WTC11 (cell line): Measurements from ENCODE around the gene ILKAP. TPM values are rescaled to one million over a fixed set of nuclear protein-coding genes. Genes with fewer than 3 reads are reported as not detected.

Experiments used
- ATAC-seq: fragments of 200-7000 bp; cut with Tn5 transposase; 2 replicates; pipeline ENCODE4 v1.10.0; 2021; ENCODE audit warnings: mild to moderate bottlenecking, moderate library complexity
- CTCF ChIA-PET: fragments of 300-600 bp; sonication (Branson Sonifier 250); formaldehyde crosslinking; loops from one replicate; lab custom pipeline; 2021; ENCODE audit warnings: antibody characterized with exemption; lab: Charles Lee
- POLR2A ChIA-PET: fragments of 350-600 bp; sonication (Branson Sonifier 250); formaldehyde crosslinking; loops from one replicate; lab custom pipeline; 2021; ENCODE audit warnings: antibody characterized with exemption; lab: Charles Lee
- DNase-seq: peaks from one replicate; pipeline ENCODE4 v3.0.0; 2021; ENCODE audit warnings: low spot score
- H3K27ac Mint-ChIP-seq: 2 replicates; pipeline ENCODE4 v1.8.0; 2021; ENCODE audit warnings: mixed read lengths
- H3K27me3 Mint-ChIP-seq: 2 replicates; pipeline ENCODE4 v1.8.0; 2021; ENCODE audit warnings: low read depth, mild to moderate bottlenecking, moderate library complexity, mixed read lengths
- H3K36me3 Mint-ChIP-seq: 2 replicates; pipeline ENCODE4 v1.8.0; 2021; ENCODE audit warnings: mixed read lengths
- H3K4me1 Mint-ChIP-seq: 2 replicates; pipeline ENCODE4 v1.8.0; 2022; ENCODE audit warnings: mixed read lengths
- H3K4me3 Mint-ChIP-seq: 2 replicates; pipeline ENCODE4 v1.8.0; 2021; ENCODE audit warnings: mild to moderate bottlenecking, moderate library complexity, mixed read lengths
- H3K9me3 Mint-ChIP-seq: 2 replicates; pipeline ENCODE4 v1.8.0; 2021; ENCODE audit warnings: mixed read lengths
- CBFB ChIP-seq: sonication (generic); formaldehyde crosslinking; IDR thresholded peaks from 2 replicates; pipeline ENCODE4 v1.8.1; 2022; ENCODE audit warnings: mild to moderate bottlenecking, low read depth, missing genetic modification reagents
- ELF4 ChIP-seq: sonication (generic); formaldehyde crosslinking; IDR thresholded peaks from 2 replicates; pipeline ENCODE4 v1.8.1; 2022; ENCODE audit warnings: low read depth, mild to moderate bottlenecking, moderate library complexity, missing genetic modification reagents
- EMX1 ChIP-seq: fragments of 250-450 bp; sonication (Bioruptor Pico); IDR thresholded peaks from 2 replicates; pipeline ENCODE4 v1.8.0; 2021; ENCODE audit warnings: mild to moderate bottlenecking
- HMGA2 ChIP-seq: fragments of 250-450 bp; sonication (Bioruptor Pico); IDR thresholded peaks from 2 replicates; pipeline ENCODE4 v1.4.0; 2021; ENCODE audit warnings: mild to moderate bottlenecking, moderate library complexity
- IRF2 ChIP-seq: sonication (generic); formaldehyde crosslinking; IDR thresholded peaks from 2 replicates; pipeline ENCODE4 v1.8.0; 2022; ENCODE audit warnings: low read depth, missing genetic modification reagents, borderline replicate concordance
- KAT7 ChIP-seq: sonication (generic); formaldehyde crosslinking; IDR thresholded peaks from 2 replicates; pipeline ENCODE4 v1.8.1; 2023; ENCODE audit warnings: missing genetic modification reagents, mild to moderate bottlenecking, borderline replicate concordance
- MXD4 ChIP-seq: fragments of 250-450 bp; sonication (Bioruptor Pico); IDR thresholded peaks from 2 replicates; pipeline ENCODE4 v1.8.0; 2021; ENCODE audit warnings: mild to moderate bottlenecking, moderate library complexity, borderline replicate concordance
- MYBL2 ChIP-seq: sonication (generic); formaldehyde crosslinking; IDR thresholded peaks from 2 replicates; pipeline ENCODE4 v1.8.1; 2023; ENCODE audit warnings: mild to moderate bottlenecking, moderate library complexity, missing genetic modification reagents
- NFATC4 ChIP-seq: fragments of 250-450 bp; sonication (Bioruptor Pico); IDR thresholded peaks from 2 replicates; pipeline ENCODE4 v1.9.0; 2021; ENCODE audit warnings: mild to moderate bottlenecking
- OVOL2 ChIP-seq: fragments of 250-450 bp; sonication (Bioruptor Pico); IDR thresholded peaks from 2 replicates; pipeline ENCODE4 v1.9.0; 2021; ENCODE audit warnings: mild to moderate bottlenecking, borderline replicate concordance
- SMAD3 ChIP-seq: sonication (generic); formaldehyde crosslinking; IDR thresholded peaks from 2 replicates; pipeline ENCODE4 v1.8.0; 2022; ENCODE audit warnings: missing genetic modification reagents, mild to moderate bottlenecking, borderline replicate concordance
- TCF7 ChIP-seq: sonication (generic); formaldehyde crosslinking; IDR thresholded peaks from 2 replicates; pipeline ENCODE4 v1.8.0; 2022; ENCODE audit warnings: mild to moderate bottlenecking, low read depth, missing genetic modification reagents, moderate library complexity
- TEAD1 ChIP-seq: sonication (generic); formaldehyde crosslinking; IDR thresholded peaks from 2 replicates; pipeline ENCODE4 v1.8.0; 2022; ENCODE audit warnings: mild to moderate bottlenecking, missing genetic modification reagents
- TP53 ChIP-seq: sonication (generic); formaldehyde crosslinking; IDR thresholded peaks from 2 replicates; pipeline ENCODE4 v1.8.1; 2023; ENCODE audit warnings: mild to moderate bottlenecking, missing genetic modification reagents
- ZNF317 ChIP-seq: sonication (generic); formaldehyde crosslinking; IDR thresholded peaks from 2 replicates; pipeline ENCODE4 v1.8.1; 2023; ENCODE audit warnings: low read depth, mild to moderate bottlenecking, moderate library complexity, missing genetic modification reagents, borderline replicate concordance
- total RNA-seq: library from RNA; stranded (reverse); gene quantifications from 3 replicates; pipeline ENCODE4 v1.2.3, GENCODE V29; 2021
- TF ChIP-seq, protein P1 (sequence below): fragments of 250-450 bp; sonication (Bioruptor Pico); IDR thresholded peaks from 2 replicates; pipeline ENCODE4 v1.9.0; 2021; ENCODE audit warnings: mild to moderate bottlenecking
- TF ChIP-seq, protein P2 (sequence below): sonication (generic); formaldehyde crosslinking; IDR thresholded peaks from 2 replicates; pipeline ENCODE4 v1.8.0; 2023; ENCODE audit warnings: missing genetic modification reagents
- TF ChIP-seq, protein P3 (sequence below): sonication (generic); formaldehyde crosslinking; IDR thresholded peaks from 2 replicates; pipeline ENCODE4 v1.8.1; 2022; ENCODE audit warnings: missing genetic modification reagents, borderline replicate concordance
- TF ChIP-seq, protein P4 (sequence below): fragments of 250-450 bp; sonication (Bioruptor Pico); IDR thresholded peaks from 2 replicates; pipeline ENCODE4 v1.9.0; 2021; ENCODE audit warnings: mild to moderate bottlenecking, borderline replicate concordance
- TF ChIP-seq, protein P5 (sequence below): fragments of 250-450 bp; sonication (Bioruptor Pico); conservative IDR thresholded peaks from 2 replicates; pipeline ENCODE4 v1.9.0; 2021; ENCODE audit warnings: mild to moderate bottlenecking

Gene ILKAP
- total RNA-seq, 1 experiment from 2014 or later: 32.7 TPM

DNA sequence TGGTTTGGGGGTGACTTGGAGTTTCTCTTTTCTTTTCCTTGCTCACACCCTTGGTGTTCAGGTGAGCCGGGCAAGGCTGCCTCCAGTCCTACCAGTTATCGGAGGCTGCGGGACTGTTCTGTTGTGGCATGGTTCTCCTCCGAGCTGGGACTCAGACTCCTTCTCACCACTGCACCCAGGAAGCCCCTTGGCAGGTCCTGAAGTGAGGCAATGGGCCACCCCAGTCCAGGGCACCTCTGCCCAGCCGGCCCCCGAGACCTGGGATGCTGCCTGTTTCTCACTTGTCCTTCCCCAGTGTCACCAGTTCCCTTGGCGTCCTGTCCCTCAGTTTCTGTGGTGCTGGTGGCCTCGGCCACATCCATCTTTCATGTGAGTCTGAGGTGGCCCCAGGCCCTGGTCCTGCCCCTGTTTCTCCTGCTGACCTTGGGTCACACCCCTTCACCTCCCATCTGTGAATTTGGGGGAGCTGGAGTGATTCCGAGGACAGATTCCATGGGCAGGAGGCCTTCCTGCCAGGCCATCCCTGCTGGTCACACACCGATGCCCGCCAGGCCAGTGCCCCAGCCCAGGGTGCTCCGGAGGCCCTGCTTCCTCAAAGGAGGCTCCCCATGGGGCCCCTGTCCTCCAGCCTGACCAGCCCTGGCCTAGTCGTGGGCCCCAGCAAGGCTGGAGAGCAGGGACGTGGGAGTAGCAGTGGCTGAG lies 71.6 kb downstream of the ILKAP start:
- H3K36me3 Mint-ChIP-seq: no peaks in the 10 kb centered on the region
- H3K9me3 Mint-ChIP-seq: no peaks in the 10 kb centered on the region
- ChIA-PET CTCF (no interaction called here), POLR2A (no interaction called here)
- no peaks in the 10 kb centered on the region for H3K4me1 Mint-ChIP-seq
- no peak for ATAC-seq
- TF ChIP-seq NFATC4 (CRISPR knock-in tag) (no peak), CBFB (no peak), OVOL2 (no peak), KAT7 (CRISPR knock-in tag) (no peak), MXD4 (CRISPR knock-in tag) (no peak), TP53 (CRISPR knock-in tag) (no peak)
- TF ChIP-seq, protein P1, sequence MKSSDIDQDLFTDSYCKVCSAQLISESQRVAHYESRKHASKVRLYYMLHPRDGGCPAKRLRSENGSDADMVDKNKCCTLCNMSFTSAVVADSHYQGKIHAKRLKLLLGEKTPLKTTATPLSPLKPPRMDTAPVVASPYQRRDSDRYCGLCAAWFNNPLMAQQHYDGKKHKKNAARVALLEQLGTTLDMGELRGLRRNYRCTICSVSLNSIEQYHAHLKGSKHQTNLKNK (CRISPR knock-in tag): no peak
- TF ChIP-seq, protein P2, sequence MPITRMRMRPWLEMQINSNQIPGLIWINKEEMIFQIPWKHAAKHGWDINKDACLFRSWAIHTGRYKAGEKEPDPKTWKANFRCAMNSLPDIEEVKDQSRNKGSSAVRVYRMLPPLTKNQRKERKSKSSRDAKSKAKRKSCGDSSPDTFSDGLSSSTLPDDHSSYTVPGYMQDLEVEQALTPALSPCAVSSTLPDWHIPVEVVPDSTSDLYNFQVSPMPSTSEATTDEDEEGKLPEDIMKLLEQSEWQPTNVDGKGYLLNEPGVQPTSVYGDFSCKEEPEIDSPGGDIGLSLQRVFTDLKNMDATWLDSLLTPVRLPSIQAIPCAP: no peak
- TF ChIP-seq, protein P3, sequence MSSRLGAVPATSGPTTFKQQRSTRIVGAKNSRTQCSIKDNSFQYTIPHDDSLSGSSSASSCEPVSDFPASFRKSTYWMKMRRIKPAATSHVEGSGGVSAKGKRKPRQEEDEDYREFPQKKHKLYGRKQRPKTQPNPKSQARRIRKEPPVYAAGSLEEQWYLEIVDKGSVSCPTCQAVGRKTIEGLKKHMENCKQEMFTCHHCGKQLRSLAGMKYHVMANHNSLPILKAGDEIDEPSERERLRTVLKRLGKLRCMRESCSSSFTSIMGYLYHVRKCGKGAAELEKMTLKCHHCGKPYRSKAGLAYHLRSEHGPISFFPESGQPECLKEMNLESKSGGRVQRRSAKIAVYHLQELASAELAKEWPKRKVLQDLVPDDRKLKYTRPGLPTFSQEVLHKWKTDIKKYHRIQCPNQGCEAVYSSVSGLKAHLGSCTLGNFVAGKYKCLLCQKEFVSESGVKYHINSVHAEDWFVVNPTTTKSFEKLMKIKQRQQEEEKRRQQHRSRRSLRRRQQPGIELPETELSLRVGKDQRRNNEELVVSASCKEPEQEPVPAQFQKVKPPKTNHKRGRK (CRISPR knock-in tag): no peak
- H3K4me3 Mint-ChIP-seq: no peak overlapping the region
- no peak overlapping the region for H3K27ac Mint-ChIP-seq
- no peaks in the 10 kb centered on the region for H3K27me3 Mint-ChIP-seq
- DNase-seq: no peak

DNA sequence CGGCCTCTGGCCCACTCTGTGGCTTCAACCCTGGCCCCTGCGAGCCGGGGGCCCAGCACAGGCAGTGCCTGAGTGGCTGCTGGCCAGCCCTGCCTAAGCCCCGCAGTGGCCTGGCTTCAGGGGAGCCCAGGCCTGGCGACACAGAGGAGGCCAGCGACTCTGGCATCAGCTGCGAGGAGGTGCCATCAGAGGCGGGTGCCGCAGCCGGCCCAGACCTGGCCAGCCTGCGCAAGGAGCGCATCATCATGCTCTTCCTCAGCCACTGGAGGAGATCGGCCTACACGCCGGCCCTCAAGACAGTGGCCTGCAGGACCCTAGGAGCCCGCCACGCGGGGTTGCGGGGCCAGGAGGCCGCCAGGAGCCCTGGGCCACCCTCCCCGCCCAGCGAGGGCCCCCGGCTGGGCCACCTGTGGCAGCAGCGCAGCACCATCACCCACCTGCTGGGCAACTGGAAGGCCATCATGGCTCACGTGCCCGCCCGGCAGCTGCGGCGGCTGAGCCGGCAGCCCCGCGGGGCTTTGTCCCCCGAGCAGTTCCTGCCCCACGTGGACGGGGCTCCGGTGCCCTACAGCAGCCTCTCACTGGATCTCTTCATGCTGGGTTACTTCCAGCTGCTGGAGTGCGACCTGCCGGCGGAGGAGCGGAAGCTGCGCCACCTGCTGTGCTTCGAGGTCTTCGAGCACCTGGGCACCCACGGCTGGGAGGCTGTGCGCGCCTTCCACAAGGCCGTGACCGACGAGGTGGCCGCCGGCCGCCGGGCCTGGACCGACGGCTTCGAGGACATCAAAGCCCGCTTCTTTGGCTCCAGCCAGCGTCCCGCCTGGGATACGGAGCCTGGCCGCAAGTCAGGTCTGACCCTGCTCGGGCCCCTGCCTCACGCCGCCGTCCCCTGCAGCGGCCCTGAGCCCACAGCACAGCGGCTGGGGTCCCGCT lies 72.5 kb downstream of the ILKAP start:
- Mint-ChIP-seq H3K9me3 (no peaks in the 10 kb centered on the region), H3K27me3 (no peaks in the 10 kb centered on the region), H3K36me3 (no peaks in the 10 kb centered on the region), H3K4me1 (no peaks in the 10 kb centered on the region), H3K4me3 (no peak overlapping the region), H3K27ac (no peak overlapping the region)
- CTCF ChIA-PET: no interaction called here
- TF ChIP-seq, protein P4, sequence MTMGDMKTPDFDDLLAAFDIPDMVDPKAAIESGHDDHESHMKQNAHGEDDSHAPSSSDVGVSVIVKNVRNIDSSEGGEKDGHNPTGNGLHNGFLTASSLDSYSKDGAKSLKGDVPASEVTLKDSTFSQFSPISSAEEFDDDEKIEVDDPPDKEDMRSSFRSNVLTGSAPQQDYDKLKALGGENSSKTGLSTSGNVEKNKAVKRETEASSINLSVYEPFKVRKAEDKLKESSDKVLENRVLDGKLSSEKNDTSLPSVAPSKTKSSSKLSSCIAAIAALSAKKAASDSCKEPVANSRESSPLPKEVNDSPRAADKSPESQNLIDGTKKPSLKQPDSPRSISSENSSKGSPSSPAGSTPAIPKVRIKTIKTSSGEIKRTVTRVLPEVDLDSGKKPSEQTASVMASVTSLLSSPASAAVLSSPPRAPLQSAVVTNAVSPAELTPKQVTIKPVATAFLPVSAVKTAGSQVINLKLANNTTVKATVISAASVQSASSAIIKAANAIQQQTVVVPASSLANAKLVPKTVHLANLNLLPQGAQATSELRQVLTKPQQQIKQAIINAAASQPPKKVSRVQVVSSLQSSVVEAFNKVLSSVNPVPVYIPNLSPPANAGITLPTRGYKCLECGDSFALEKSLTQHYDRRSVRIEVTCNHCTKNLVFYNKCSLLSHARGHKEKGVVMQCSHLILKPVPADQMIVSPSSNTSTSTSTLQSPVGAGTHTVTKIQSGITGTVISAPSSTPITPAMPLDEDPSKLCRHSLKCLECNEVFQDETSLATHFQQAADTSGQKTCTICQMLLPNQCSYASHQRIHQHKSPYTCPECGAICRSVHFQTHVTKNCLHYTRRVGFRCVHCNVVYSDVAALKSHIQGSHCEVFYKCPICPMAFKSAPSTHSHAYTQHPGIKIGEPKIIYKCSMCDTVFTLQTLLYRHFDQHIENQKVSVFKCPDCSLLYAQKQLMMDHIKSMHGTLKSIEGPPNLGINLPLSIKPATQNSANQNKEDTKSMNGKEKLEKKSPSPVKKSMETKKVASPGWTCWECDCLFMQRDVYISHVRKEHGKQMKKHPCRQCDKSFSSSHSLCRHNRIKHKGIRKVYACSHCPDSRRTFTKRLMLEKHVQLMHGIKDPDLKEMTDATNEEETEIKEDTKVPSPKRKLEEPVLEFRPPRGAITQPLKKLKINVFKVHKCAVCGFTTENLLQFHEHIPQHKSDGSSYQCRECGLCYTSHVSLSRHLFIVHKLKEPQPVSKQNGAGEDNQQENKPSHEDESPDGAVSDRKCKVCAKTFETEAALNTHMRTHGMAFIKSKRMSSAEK (CRISPR knock-in tag): no peak
- TF ChIP-seq TEAD1 (CRISPR knock-in tag) (no peak), EMX1 (CRISPR knock-in tag) (no peak), ELF4 (CRISPR knock-in tag) (no peak), TCF7 (CRISPR knock-in tag) (no peak), IRF2 (no peak), HMGA2 (CRISPR knock-in tag) (no peak), MYBL2 (CRISPR knock-in tag) (no peak), SMAD3 (no peak), CBFB (no peak), ZNF317 (no peak)
- TF ChIP-seq, protein P5, sequence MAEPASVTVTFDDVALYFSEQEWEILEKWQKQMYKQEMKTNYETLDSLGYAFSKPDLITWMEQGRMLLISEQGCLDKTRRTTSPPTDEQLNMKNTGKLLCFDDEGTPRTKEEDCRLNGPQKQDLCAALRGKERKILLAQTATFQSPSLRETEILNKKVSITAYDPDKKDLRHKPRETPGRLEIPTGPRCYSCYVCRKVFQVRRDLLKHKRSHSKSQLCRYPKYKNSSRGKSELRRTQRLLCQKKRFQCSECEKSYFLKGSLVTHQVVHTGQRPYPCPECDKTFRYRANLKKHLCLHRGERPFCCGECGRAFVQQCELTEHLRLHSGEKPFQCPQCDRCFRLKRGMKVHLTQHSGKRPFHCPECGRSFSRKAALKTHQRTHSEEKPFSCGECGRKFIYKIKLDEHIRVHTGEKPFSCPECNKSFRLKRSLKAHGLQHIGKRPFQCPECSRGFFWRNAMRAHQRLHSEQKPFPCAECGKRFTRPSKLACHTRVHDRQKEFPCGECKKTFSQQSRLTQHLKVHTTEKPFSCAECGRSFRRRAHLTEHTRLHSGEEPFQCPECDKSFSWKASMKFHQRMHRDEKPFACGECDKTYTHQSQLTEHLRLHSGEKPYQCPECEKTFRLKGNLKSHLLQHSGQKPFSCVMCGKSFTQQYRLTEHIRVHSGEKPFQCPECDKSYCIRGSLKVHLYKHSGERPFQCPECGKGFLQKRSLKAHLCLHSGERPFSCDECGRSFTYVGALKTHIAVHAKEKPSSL: no peak
- TF ChIP-seq, protein P1 (CRISPR knock-in tag): no peak
- DNase-seq (no peak), ATAC-seq (no peak)
- POLR2A ChIA-PET: no interaction called here
